ENCODE results near the gene PRSS53.

DNA sequence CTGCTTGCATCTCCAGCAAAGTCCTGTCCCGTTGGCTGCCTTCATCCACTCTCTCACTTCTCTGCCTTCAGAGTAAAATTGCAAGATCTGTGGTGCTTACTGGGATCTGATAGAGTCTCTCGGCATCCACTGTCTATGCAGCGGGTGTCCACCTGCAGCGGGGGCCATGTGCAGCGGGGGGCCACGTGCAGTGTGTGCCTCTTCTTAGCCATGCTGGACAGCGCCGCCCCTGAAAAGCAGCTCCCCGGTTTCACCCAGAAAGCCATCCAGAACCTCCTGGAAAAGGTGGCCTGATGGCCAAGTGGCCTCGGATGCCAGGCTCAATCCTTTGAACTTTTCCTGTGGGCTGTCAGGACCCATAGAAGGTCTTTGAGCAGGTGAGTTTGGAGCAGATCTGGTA is 45.9 kb downstream of the PRSS53 start:
- TF ChIP-seq CTCF (conservative IDR thresholded peaks at IDR 0.05; ENCODE audit: low read length) (no peak), EZH2phosphoT487 (IDR thresholded peaks at IDR 0.05; ENCODE audit: borderline replicate concordance) (no peak)

Data from Loucy (cell line).